ENCODE measurements around the gene CUBN. TPM values are rescaled to one million over a fixed set of nuclear protein-coding genes. Genes with fewer than 3 reads are reported as not detected.

CUBN gene
- total and polyA plus RNA-seq, 2 donors, result 0.54 to 6.1 TPM

GRCh38 chr10:16794005-16794404, 335.6 kb downstream of the CUBN start:
- DNase-seq (ENCODE audit: extremely low spot score), result no peak
- Histone ChIP-seq H3K4me3 (ENCODE audit: low read depth, low read length) (no peak overlapping the region), H3K4me1 (ENCODE audit: insufficient read depth) (no peaks in the 10 kb centered on the region), H3K27ac (ENCODE audit: low read depth) (no peak overlapping the region), H3K36me3 (ENCODE audit: insufficient read depth) (no peaks in the 10 kb centered on the region)
- WGBS, result 98% methylated on average over 1 of the region's 1 CpG

GRCh38 chr10:16792675-16793074, 336.9 kb downstream of the CUBN start:
- 61% methylated on average over 8 of the region's 8 CpGs for WGBS
- Histone ChIP-seq H3K4me3 (ENCODE audit: low read depth, low read length) (no peak overlapping the region), H3K27ac (ENCODE audit: low read depth) (no peak overlapping the region)

GRCh38 chr10:16789765-16790164, 339.8 kb downstream of the CUBN start:
- Histone ChIP-seq H3K36me3 (ENCODE audit: insufficient read depth) (no peaks in the 10 kb centered on the region), H3K4me3 (ENCODE audit: low read depth, low read length) (no peak overlapping the region), H3K4me1 (ENCODE audit: insufficient read depth) (no peaks in the 10 kb centered on the region), H3K27ac (ENCODE audit: low read depth) (no peak overlapping the region)
- WGBS, result 47% methylated on average over 4 of the region's 4 CpGs
- no peak for DNase-seq (ENCODE audit: extremely low spot score)

More at GRCh38 chr10:16792675-16793074, 336.9 kb downstream of the CUBN start:
- H3K4me1 ChIP-seq (ENCODE audit: insufficient read depth), result no peaks in the 10 kb centered on the region
- no peak for DNase-seq (ENCODE audit: extremely low spot score)
- no peaks in the 10 kb centered on the region for H3K36me3 ChIP-seq (ENCODE audit: insufficient read depth)

GRCh38 chr10:16789261-16789660, 340.4 kb downstream of the CUBN start:
- Histone ChIP-seq H3K27ac (ENCODE audit: low read depth) (no peak overlapping the region), H3K4me3 (ENCODE audit: low read depth, low read length) (no peak overlapping the region), H3K4me1 (ENCODE audit: insufficient read depth) (no peaks in the 10 kb centered on the region), H3K36me3 (ENCODE audit: insufficient read depth) (no peaks in the 10 kb centered on the region)
- 62% methylated on average over 7 of the region's 7 CpGs for WGBS
- DNase-seq (ENCODE audit: extremely low spot score), result no peak

GRCh38 chr10:16788778-16789177, 340.8 kb downstream of the CUBN start:
- Histone ChIP-seq H3K27ac (ENCODE audit: low read depth) (no peak overlapping the region), H3K36me3 (ENCODE audit: insufficient read depth) (no peaks in the 10 kb centered on the region), H3K4me3 (ENCODE audit: low read depth, low read length) (no peak overlapping the region), H3K4me1 (ENCODE audit: insufficient read depth) (no peaks in the 10 kb centered on the region)
- WGBS, result 91% methylated on average over 3 of the region's 3 CpGs
- DNase-seq (ENCODE audit: extremely low spot score), result no peak

GRCh38 chr10:16788125-16788524, 341.5 kb downstream of the CUBN start:
- WGBS, result 93% methylated on average over 6 of the region's 6 CpGs
- DNase-seq (ENCODE audit: extremely low spot score), result no peak
- H3K4me3 ChIP-seq (ENCODE audit: low read depth, low read length), result no peak overlapping the region

GRCh38 chr10:16787361-16787791, 342.2 kb downstream of the CUBN start:
- H3K36me3 ChIP-seq (ENCODE audit: insufficient read depth), result no peaks in the 10 kb centered on the region
- 96% methylated on average over 12 of the region's 12 CpGs for WGBS
- no peaks in the 10 kb centered on the region for H3K4me1 ChIP-seq (ENCODE audit: insufficient read depth)

More at GRCh38 chr10:16788125-16788524, 341.5 kb downstream of the CUBN start:
- H3K4me1 ChIP-seq (ENCODE audit: insufficient read depth), result no peaks in the 10 kb centered on the region
- H3K36me3 ChIP-seq (ENCODE audit: insufficient read depth), result no peaks in the 10 kb centered on the region
- H3K27ac ChIP-seq (ENCODE audit: low read depth), result no peak overlapping the region

GRCh38 chr10:16780338-16780880, 349.2 kb downstream of the CUBN start:
- Histone ChIP-seq H3K4me3 (ENCODE audit: low read depth, low read length) (no peak overlapping the region), H3K4me1 (ENCODE audit: insufficient read depth) (no peaks in the 10 kb centered on the region), H3K36me3 (ENCODE audit: insufficient read depth) (no peaks in the 10 kb centered on the region), H3K27ac (ENCODE audit: low read depth) (no peak overlapping the region)
- 77% methylated on average over 7 of the region's 7 CpGs for WGBS
- no peak for DNase-seq (ENCODE audit: extremely low spot score)

More at GRCh38 chr10:16787361-16787791, 342.2 kb downstream of the CUBN start:
- Histone ChIP-seq H3K27ac (ENCODE audit: low read depth) (no peak overlapping the region), H3K4me3 (ENCODE audit: low read depth, low read length) (no peak overlapping the region)
- DNase-seq (ENCODE audit: extremely low spot score), result no peak

GRCh38 chr10:16779384-16779915, 350.2 kb downstream of the CUBN start:
- Histone ChIP-seq H3K27ac (ENCODE audit: low read depth) (no peak overlapping the region), H3K4me3 (ENCODE audit: low read depth, low read length) (no peak overlapping the region), H3K4me1 (ENCODE audit: insufficient read depth) (no peaks in the 10 kb centered on the region), H3K36me3 (ENCODE audit: insufficient read depth) (no peaks in the 10 kb centered on the region)
- WGBS, result 54% methylated on average over 6 of the region's 6 CpGs
- DNase-seq (ENCODE audit: extremely low spot score), result no peak

GRCh38 chr10:16777473-16778370, 351.9 kb downstream of the CUBN start:
- Histone ChIP-seq H3K4me3 (ENCODE audit: low read depth, low read length) (no peak overlapping the region), H3K27ac (ENCODE audit: low read depth) (no peak overlapping the region), H3K36me3 (ENCODE audit: insufficient read depth) (no peaks in the 10 kb centered on the region), H3K4me1 (ENCODE audit: insufficient read depth) (no peaks in the 10 kb centered on the region)
- peak; percentile 32 for DNase-seq (ENCODE audit: extremely low spot score)
- 57% methylated on average over 7 of the region's 7 CpGs for WGBS

- Histone ChIP-seq H3K4me1 (ENCODE audit: insufficient read depth) (no peaks in the 10 kb centered on the region), H3K27ac (ENCODE audit: low read depth) (no peak overlapping the region), H3K4me3 (ENCODE audit: low read depth, low read length) (no peak overlapping the region), H3K36me3 (ENCODE audit: insufficient read depth) (no peaks in the 10 kb centered on the region)
- 68% methylated on average over 3 of the region's 3 CpGs for WGBS
- no peak for DNase-seq (ENCODE audit: extremely low spot score)
Observed at GRCh38 chr10:16776896-16777295, 352.7 kb downstream of the CUBN start.

All from urinary bladder (tissue), 4 donors.